Small intestine (tissue), 4 donors: ENCODE measurements around the gene VPS13D. TPM values are rescaled to one million over a fixed set of nuclear protein-coding genes. Genes with fewer than 3 reads are reported as not detected.

ENCODE experiments used
- polyA plus RNA-seq, 4 donors: library from polyadenylated mRNA; stranded (reverse) in 3 of 4; unstranded in 1 of 4; fragments of 200-250 nt in 3 of 4; fragments of 120-200 nt in 1 of 4; gene quantifications; one replicate each; pipeline versions ENCODE4 v1.2.1 to v1.2.3, GENCODE V29; 2013
- donor health status: healthy with polysubstance abuse.
- donor health status: Bipolar disorder and iron deficiency.
- donor health status: healthy.

VPS13D gene
- polyA plus RNA-seq, 4 donors = 15.9 to 21.5 (median 17.7) TPM

Other genes starting within 250 kb of the VPS13D start
- 10 to 100 TPM; 60.3 to 87.0 (median 78.9) TPM for gene MFN2, start 249.6 kb upstream of the VPS13D start, polyA plus RNA-seq
- 10 to 100 TPM; 23.7 to 65.7 (median 39.1) TPM for gene MIIP, start 210.5 kb upstream of the VPS13D start, polyA plus RNA-seq
- gene TNFRSF8, start 166.7 kb upstream of the VPS13D start, polyA plus RNA-seq = 1 to 10 TPM in 1 of 4 donors, under 1 TPM in 2, not detected in 1; 0.10 to 2.1 (median 0.54) TPM
- gene TNFRSF1B, start 63.0 kb upstream of the VPS13D start, polyA plus RNA-seq = 10 to 100 TPM; 16.0 to 30.4 (median 18.6) TPM